Measurements from ENCODE around the gene COL27A1.

DNA sequence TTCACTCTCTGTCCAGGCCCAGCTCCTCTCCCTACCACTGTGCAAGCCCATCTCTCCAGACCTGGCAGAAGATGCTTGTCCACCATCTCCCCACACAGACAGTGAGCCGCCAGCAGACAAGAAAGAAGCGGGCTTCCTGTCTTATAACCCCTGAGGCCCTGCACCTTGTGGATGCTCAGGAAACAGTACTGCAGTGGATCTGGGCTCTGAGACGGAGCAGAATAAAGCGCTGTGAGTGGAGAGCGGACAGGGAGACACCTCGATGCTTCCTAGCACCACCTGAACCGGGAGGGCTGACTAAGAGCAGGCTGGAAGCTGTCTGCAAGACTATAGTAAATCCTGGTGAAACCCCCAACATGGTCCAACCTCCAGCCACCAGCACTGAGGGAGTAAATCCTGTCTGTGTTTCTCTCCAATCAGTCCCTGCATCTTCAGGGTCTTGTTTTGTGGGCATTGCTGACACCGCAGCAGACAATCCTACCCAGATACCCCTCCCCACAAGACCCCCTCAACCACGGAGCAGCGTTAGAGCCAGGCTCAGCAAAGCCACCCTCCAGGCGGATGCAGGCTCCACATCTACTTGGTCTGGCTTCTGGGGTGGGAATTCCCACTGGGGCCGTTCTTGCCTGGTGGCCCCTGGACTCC lies 193.0 kb downstream of the COL27A1 start:
- TF ChIP-seq ZNF48 (tag by site-specific recombination; IDR thresholded peaks at IDR 0.05) (no peak), SETDB1 (IDR thresholded peaks at IDR 0.05; ENCODE audit: insufficient read length, low read length) (no peak)
- TF ChIP-seq, protein P1, sequence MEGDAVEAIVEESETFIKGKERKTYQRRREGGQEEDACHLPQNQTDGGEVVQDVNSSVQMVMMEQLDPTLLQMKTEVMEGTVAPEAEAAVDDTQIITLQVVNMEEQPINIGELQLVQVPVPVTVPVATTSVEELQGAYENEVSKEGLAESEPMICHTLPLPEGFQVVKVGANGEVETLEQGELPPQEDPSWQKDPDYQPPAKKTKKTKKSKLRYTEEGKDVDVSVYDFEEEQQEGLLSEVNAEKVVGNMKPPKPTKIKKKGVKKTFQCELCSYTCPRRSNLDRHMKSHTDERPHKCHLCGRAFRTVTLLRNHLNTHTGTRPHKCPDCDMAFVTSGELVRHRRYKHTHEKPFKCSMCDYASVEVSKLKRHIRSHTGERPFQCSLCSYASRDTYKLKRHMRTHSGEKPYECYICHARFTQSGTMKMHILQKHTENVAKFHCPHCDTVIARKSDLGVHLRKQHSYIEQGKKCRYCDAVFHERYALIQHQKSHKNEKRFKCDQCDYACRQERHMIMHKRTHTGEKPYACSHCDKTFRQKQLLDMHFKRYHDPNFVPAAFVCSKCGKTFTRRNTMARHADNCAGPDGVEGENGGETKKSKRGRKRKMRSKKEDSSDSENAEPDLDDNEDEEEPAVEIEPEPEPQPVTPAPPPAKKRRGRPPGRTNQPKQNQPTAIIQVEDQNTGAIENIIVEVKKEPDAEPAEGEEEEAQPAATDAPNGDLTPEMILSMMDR (tag by site-specific recombination; IDR thresholded peaks at IDR 0.05) = no peak
- TF ChIP-seq, protein P2, sequence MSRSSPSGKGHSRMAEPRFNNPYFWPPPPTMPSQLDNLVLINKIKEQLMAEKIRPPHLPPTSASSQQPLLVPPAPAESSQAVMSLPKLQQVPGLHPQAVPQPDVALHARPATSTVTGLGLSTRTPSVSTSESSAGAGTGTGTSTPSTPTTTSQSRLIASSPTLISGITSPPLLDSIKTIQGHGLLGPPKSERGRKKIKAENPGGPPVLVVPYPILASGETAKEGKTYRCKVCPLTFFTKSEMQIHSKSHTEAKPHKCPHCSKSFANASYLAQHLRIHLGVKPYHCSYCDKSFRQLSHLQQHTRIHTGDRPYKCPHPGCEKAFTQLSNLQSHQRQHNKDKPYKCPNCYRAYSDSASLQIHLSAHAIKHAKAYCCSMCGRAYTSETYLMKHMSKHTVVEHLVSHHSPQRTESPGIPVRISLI (tag by site-specific recombination; IDR thresholded peaks at IDR 0.05) = no peak

All from HEK293 (cell line).